IgD-negative memory B cell (primary cell): Measurements from ENCODE around the gene DENND4C. TPM values are rescaled to one million over a fixed set of nuclear protein-coding genes. Genes with fewer than 3 reads are reported as not detected.
"Not testable (repeated sequence)": the region's sequence is repeated elsewhere in the genome, so short reads cannot be mapped to it uniquely, and the experiment has no call there.

ENCODE experiments used
- H3K27ac Mint-ChIP-seq, 3 donors: one replicate each; pipeline ENCODE4 v1.8.0; 2020 to 2022; ENCODE audit warnings: mild to moderate bottlenecking in 3 of 3, mixed read lengths in 3 of 3, moderate library complexity in 1 of 3
- H3K27me3 Mint-ChIP-seq: one replicate; pipeline ENCODE4 v1.8.0; 2021; ENCODE audit warnings: mixed read lengths
- H3K36me3 Mint-ChIP-seq: one replicate; pipeline ENCODE4 v1.8.0; 2020; ENCODE audit warnings: mild to moderate bottlenecking, mixed read lengths
- H3K4me1 Mint-ChIP-seq, 3 donors: one replicate each; pipeline ENCODE4 v1.8.0; 2020 to 2022; ENCODE audit warnings: mixed read lengths in 3 of 3, mild to moderate bottlenecking in 1 of 3
- H3K4me3 Mint-ChIP-seq, 4 donors: one replicate each; pipeline ENCODE4 v1.8.0; 2020 to 2022; ENCODE audit warnings: mild to moderate bottlenecking in 4 of 4, mixed read lengths in 4 of 4, moderate library complexity in 3 of 4
- H3K9me3 Mint-ChIP-seq, 3 donors: one replicate each; pipeline ENCODE4 v1.8.0; 2020 to 2021; ENCODE audit warnings: mixed read lengths in 3 of 3, mild to moderate bottlenecking in 1 of 3
- polyA plus RNA-seq: library from polyadenylated mRNA; unstranded; fragments of 300-500 nt; fragmentation: Illumina TruSeq; gene quantifications from one replicate; pipeline ENCODE4 v1.2.3, GENCODE V29; 2021

DENND4C gene
- polyA plus RNA-seq, 1 donor from 2014 or later, result 15.2 TPM

DNA sequence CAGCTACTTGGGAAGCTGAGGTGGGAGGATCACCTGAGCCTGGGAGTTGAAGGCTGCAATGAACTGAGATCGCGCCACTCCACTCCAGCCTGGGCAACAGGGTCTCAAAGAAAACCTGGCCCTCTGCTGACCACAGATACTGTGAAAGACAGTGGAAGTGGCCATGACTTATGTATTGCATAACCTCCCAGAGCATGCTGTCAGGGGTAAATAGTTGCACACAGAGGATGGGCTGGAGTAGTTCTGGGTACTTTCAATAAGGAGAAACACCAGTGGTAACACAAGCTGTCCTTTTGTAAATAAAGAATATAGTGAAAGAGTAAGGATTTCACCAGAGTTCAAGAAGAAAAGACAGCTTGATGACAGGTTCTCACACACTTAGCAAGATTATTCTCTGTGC lies 180.1 kb downstream of the DENND4C start:
- no peaks in the 10 kb centered on the region for H3K27me3 Mint-ChIP-seq
- H3K36me3 Mint-ChIP-seq, result peaks cover 3% of the 10 kb centered on the region
- H3K4me3 Mint-ChIP-seq, result peak overlapping the region in 1 of 4 donors; percentile 86
- H3K9me3 Mint-ChIP-seq, result no peaks in the 10 kb centered on the region
- peak overlapping the region in 1 of 3 donors; percentile 19 for H3K27ac Mint-ChIP-seq
- H3K4me1 Mint-ChIP-seq, result peaks cover 8 to 12% (median 10%) of the 10 kb centered on the region in 3 donors

DNA sequence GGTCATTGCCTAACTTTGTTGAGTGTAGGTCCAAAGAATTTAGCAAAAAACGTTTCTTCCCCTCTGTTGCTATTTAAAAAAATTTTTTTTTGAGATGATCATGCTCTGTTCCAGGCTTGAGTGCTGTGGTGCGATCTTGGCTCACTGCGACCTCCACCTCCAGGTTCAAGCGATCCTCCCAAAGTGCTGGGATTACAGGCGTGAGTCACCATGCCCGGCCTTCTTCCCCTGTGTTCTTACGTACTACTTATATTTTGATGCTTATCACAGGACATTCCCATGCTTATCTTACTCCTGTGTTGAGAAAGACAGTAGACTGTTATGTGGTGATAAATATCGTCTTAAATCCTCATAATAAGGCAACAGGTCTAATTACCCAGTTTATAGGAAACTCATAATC lies 180.8 kb downstream of the DENND4C start:
- H3K27ac Mint-ChIP-seq, result no peak overlapping the region
- H3K27me3 Mint-ChIP-seq, result no peaks in the 10 kb centered on the region
- no peaks in the 10 kb centered on the region for H3K9me3 Mint-ChIP-seq
- H3K4me1 Mint-ChIP-seq, result peaks cover 8 to 12% (median 10%) of the 10 kb centered on the region in 3 donors
- H3K36me3 Mint-ChIP-seq, result peaks cover 3% of the 10 kb centered on the region
- H3K4me3 Mint-ChIP-seq, result peak overlapping the region in 2 of 4 donors; percentile 39 to 86

DNA sequence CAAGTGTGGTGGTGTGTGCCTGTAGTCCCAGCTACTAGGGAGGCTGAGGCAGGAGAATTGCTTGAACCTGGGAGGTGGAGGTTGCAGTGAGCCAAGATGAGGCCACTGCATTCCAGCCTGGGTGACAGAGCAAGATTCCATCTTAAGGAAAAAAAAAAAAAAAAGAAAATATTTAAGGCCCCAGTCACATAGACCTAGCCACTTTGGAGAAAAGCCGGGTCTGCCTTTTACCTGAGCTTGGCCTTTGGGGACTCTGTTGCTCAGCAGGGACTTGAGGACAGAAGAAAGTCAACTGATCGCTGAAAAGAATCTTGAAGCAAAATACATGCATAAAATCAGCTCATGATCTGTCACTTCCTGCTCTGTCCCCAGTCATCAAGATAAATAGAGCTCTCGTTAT lies 183.0 kb downstream of the DENND4C start:
- H3K36me3 Mint-ChIP-seq, H3K27ac Mint-ChIP-seq, H3K27me3 Mint-ChIP-seq, H3K4me3 Mint-ChIP-seq, H3K4me1 Mint-ChIP-seq, H3K9me3 Mint-ChIP-seq: not testable (repeated sequence)

DNA sequence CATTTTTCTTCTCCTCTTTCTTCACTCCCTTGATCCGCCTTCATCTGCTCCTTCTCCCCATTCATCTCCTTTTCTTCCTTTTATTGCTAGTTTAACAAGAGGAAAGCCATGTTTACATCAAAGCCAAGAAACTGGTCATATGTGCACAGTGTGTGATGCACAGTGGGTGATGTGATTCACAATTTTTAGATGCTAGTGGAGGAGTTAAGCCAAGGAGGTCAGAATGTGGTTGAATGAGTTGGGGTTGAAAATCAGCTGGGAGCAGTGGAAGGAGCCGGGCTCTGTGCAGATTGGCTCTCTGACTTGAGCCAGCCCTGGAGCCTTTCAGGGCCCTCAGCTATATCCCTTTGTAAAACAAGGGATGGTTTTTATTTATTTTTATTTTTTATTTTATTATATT lies 185.7 kb downstream of the DENND4C start:
- Mint-ChIP-seq H3K9me3 (no peaks in the 10 kb centered on the region), H3K36me3 (peaks cover 6% of the 10 kb centered on the region), H3K4me3 (no peak overlapping the region), H3K27ac (peak overlapping the region in 1 of 3 donors; percentile 4), H3K4me1 (peaks cover 0 to 2% (median 0%) of the 10 kb centered on the region in 3 donors), H3K27me3 (no peaks in the 10 kb centered on the region)

DNA sequence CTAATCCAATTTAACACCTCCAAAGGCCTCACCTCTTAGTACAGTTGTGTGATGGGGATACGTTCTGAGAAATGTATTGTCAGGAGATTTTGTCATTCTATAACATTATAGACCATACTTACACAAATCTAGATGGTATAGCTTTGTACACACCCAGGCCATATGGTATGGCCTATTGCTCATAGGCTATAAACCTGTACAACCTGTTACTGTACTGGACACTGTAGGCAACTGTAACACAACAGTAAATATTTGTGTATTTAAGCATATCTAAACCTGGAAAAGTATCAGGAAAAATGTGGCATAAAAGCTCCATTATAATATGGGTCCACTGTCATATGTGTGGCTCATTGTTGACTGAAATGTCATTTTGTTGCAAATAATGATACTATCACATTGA lies 190.4 kb downstream of the DENND4C start:
- Mint-ChIP-seq H3K36me3 (peaks cover 3% of the 10 kb centered on the region), H3K9me3 (no peaks in the 10 kb centered on the region), H3K27me3 (no peaks in the 10 kb centered on the region), H3K4me3 (no peak overlapping the region), H3K27ac (no peak overlapping the region), H3K4me1 (peaks cover 0 to 3% (median 0%) of the 10 kb centered on the region in 3 donors)

Other genes with a start within 250 kb of the DENND4C start
- gene SAXO1, start 197.5 kb upstream of the DENND4C start, polyA plus RNA-seq, result not detected
- 80.1 TPM for gene RRAGA, start 181.3 kb upstream of the DENND4C start, polyA plus RNA-seq
- 3.7 TPM for gene HAUS6, start 127.8 kb upstream of the DENND4C start, polyA plus RNA-seq
- gene PLIN2, start 103.2 kb upstream of the DENND4C start, polyA plus RNA-seq, result 29.2 TPM
- gene RPS6, start 149.5 kb downstream of the DENND4C start, polyA plus RNA-seq, result 3,354 TPM
- 0.85 TPM for gene ACER2, start 178.3 kb downstream of the DENND4C start, polyA plus RNA-seq